Right lobe of liver (tissue), 4 donors: ENCODE results near the gene SCN8A.

ENCODE experiments used
- CTCF ChIP-seq, 4 donors: fragments of 200-600 bp in 3 of 4; fragments of 450-650 bp in 1 of 4; IDR thresholded peaks; one replicate each; pipeline versions ENCODE4 v1.5.1 to v1.8.0; 2016 to 2022; ENCODE audit warnings: antibody characterized with exemption in 4 of 4, mild to moderate bottlenecking in 2 of 4
- POLR2A ChIP-seq: fragments of 450-650 bp; IDR thresholded peaks from one replicate; pipeline ENCODE4 v1.6.1; 2017; ENCODE audit warnings: antibody characterized with exemption, mild to moderate bottlenecking
- donor health status: DM: no; HTN: no; CAD: no.
- donor health status: DM: no; HTN: no; CAD: no.
- donor health status: DM: no; HTN: yes; CAD: no.

- TF ChIP-seq CTCF (IDR thresholded peaks at IDR 0.05) (no peak), POLR2A (no peak)
Observed at GRCh38 chr12:51622564-51622963, 31.5 kb downstream of the SCN8A start.
